ENCODE measurements around the gene NOVA1.

DNA sequence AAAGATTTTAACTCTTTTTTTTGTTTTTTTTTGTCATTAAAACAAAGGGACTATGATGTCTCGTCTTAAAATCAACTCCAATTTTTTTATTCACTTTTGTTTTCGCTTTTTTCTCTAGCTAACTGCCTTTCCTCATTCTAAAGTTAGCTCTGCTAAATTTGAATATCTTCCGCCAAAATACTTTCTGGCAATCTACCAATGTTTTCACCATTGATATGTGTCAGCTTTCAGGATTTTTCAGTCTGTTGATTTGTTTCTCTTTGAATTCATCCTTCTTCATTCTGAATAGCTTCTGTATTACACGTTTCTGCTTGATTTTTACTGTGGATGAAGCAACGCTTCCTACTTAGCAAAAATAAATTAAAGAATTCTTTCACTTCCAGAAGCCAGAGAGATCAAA lies 38.7 kb upstream of the NOVA1 start:
- no peak for TF ChIP-seq EZH2phosphoT487 (IDR thresholded peaks at IDR 0.05; ENCODE audit: insufficient read depth, low read depth)
- TF ChIP-seq EZH2 (IDR thresholded peaks at IDR 0.05; ENCODE audit: insufficient read depth, poor library complexity, severe bottlenecking) = no peak
